ENCODE results near the gene RILPL2.

- TF ChIP-seq TAF1 (IDR thresholded peaks at IDR 0.05; ENCODE audit: low read depth) (no peak), EGR1 (IDR thresholded peaks at IDR 0.05) (no peak), CREB1 (IDR thresholded peaks at IDR 0.05; ENCODE audit: low read depth) (no peak), EP300 (IDR thresholded peaks at IDR 0.05; ENCODE audit: borderline replicate concordance) (no peak), REST (IDR thresholded peaks at IDR 0.05; ENCODE audit: low read depth) (no peak), YY1 (IDR thresholded peaks at IDR 0.05; ENCODE audit: low read depth) (no peak), NFIC (IDR thresholded peaks at IDR 0.05) (no peak), CEBPB (IDR thresholded peaks at IDR 0.05) (no peak), TEAD4 (IDR thresholded peaks at IDR 0.05) (0 out of 2 replicates have a peak, but pooled peaks have one; percentile 28), ZBTB7A (IDR thresholded peaks at IDR 0.05; ENCODE audit: low read depth) (0 out of 2 replicates have a peak, but pooled peaks have one; percentile 9), TCF12 (IDR thresholded peaks at IDR 0.05; ENCODE audit: low read depth) (no peak)
- TF ChIP-seq, protein P1, sequence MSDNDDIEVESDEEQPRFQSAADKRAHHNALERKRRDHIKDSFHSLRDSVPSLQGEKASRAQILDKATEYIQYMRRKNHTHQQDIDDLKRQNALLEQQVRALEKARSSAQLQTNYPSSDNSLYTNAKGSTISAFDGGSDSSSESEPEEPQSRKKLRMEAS (IDR thresholded peaks at IDR 0.05), result no peak; the same call in 1 of the 2 replicates
These were observed 52.0 kb downstream of the RILPL2 start for GRCh38 chr12:123384318-123384993.

Measured in Ishikawa (cell line).